Measurements from ENCODE around the gene SH3PXD2B. TPM values are rescaled to one million over a fixed set of nuclear protein-coding genes. Genes with fewer than 3 reads are reported as not detected.
A peak's percentile ranks its signal among the peaks of the same experiment; 100 is the strongest.

Gene SH3PXD2B
- total RNA-seq, 3 donors from 2014 or later, result 35.3 to 118 (median 43.9) TPM

DNA sequence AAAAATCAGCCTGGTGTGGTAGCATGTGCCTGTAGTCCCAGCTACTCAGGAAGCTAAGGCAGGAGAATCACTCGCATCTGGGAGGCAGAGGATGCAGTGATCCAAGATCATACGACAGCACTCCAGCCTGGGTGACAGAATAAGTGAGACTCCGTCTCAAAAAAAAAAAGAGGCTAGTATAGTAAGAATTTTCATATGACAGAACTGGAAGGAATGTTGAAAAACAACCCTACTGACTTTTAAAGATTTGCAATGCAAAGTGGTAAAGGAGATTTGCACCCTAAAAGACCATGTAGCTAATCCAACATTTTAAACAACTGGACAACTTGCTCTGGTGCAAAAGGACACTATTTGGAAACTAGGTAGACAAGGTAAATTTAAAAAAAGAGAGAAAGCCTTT lies 58.1 kb downstream of the SH3PXD2B start:
- Histone ChIP-seq H3K27me3 (no peaks in the 10 kb centered on the region), H3K9me3 (no peaks in the 10 kb centered on the region), H3K36me3 (no peaks in the 10 kb centered on the region), H3K4me3 (no peak overlapping the region), H3K27ac (no peak overlapping the region), H3K4me1 (no peaks in the 10 kb centered on the region)
- TF ChIP-seq CTCF (IDR thresholded peaks at IDR 0.05) (no peak), POLR2A (IDR thresholded peaks at IDR 0.05) (no peak), POLR2AphosphoS5 (IDR thresholded peaks at IDR 0.05) (no peak)
- DNase-seq (ENCODE audit: low spot score in 2 of 2), result no peak
- intact Hi-C loops (cut with DNase I; ENCODE audit: low total_unique reads), result no loop called here

GRCh38 chr5:172395483-172395882 lies 58.8 kb downstream of the SH3PXD2B start:
- no peak for DNase-seq (ENCODE audit: low spot score in 2 of 2)
- Histone ChIP-seq H3K27ac (no peak overlapping the region), H3K9me3 (no peaks in the 10 kb centered on the region), H3K36me3 (no peaks in the 10 kb centered on the region), H3K4me1 (no peaks in the 10 kb centered on the region), H3K4me3 (no peak overlapping the region), H3K27me3 (no peaks in the 10 kb centered on the region)
- no peak for TF ChIP-seq POLR2A (IDR thresholded peaks at IDR 0.05)
- no peak for TF ChIP-seq POLR2AphosphoS5 (IDR thresholded peaks at IDR 0.05)
- no peak for TF ChIP-seq CTCF (IDR thresholded peaks at IDR 0.05)
- intact Hi-C loops (cut with DNase I; ENCODE audit: low total_unique reads), result no loop called here

GRCh38 chr5:172389578-172390112 lies 64.7 kb downstream of the SH3PXD2B start:
- Histone ChIP-seq H3K4me3 (no peak overlapping the region), H3K9me3 (no peaks in the 10 kb centered on the region), H3K27me3 (no peaks in the 10 kb centered on the region), H3K36me3 (no peaks in the 10 kb centered on the region), H3K27ac (no peak overlapping the region), H3K4me1 (no peaks in the 10 kb centered on the region)
- DNase-seq (ENCODE audit: low spot score in 2 of 2), result no peak
- TF ChIP-seq POLR2A (IDR thresholded peaks at IDR 0.05) (no peak), POLR2AphosphoS5 (IDR thresholded peaks at IDR 0.05) (no peak), CTCF (IDR thresholded peaks at IDR 0.05) (no peak)
- intact Hi-C loops (cut with DNase I; ENCODE audit: low total_unique reads), result no loop called here

DNA sequence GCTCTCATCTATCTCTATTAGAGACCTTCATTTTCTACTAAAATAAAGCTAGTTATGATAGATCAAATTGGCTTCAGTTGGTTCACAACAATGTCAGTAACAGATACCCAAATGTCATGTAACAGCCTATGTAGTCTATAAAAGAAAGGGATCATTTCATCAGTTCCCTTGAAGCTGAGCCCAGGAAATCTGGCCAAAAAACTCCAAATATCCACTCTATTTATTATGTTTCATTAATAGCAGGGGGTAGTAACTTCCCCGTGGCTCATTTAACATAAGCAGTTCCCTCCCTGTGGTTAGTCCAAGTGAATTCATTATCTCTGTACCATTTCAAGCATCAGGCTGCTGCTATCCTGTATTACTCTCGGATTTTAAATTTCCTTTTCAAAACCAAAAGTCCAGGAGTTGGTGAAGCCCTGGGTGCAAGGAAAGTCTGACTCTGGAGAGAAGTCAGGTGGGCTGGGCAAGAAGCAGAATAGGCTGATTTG lies 66.0 kb downstream of the SH3PXD2B start:
- DNase-seq (ENCODE audit: low spot score in 2 of 2), result no peak
- Histone ChIP-seq H3K36me3 (no peaks in the 10 kb centered on the region), H3K27me3 (no peaks in the 10 kb centered on the region), H3K4me3 (no peak overlapping the region), H3K4me1 (no peaks in the 10 kb centered on the region), H3K27ac (no peak overlapping the region), H3K9me3 (no peaks in the 10 kb centered on the region)
- TF ChIP-seq POLR2A (IDR thresholded peaks at IDR 0.05), result no peak
- TF ChIP-seq CTCF (IDR thresholded peaks at IDR 0.05), result no peak
- no peak for TF ChIP-seq POLR2AphosphoS5 (IDR thresholded peaks at IDR 0.05)
- intact Hi-C loops (cut with DNase I; ENCODE audit: low total_unique reads), result no loop called here

DNA sequence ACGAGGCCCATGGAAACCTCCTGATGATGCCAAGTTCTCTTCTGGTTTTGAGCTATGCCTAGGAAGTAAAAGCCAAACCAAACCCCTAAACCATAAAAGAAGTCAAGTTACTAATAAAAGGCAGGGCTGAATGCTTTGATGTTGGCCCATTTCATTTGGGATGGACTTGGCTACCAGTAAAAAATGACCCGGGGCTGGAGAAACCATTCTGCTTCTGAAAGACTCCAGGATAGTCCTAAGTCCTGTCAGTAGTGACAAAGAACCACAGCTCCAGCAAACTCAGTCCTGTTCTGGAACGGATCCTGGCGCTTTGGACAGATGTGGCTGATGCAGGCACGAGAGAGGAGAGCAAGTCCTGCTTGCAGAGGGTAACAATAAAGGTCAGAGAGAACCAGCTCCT lies 68.6 kb downstream of the SH3PXD2B start:
- intact Hi-C loops (cut with DNase I; ENCODE audit: low total_unique reads), result no loop called here
- Histone ChIP-seq H3K4me3 (no peak overlapping the region), H3K9me3 (no peaks in the 10 kb centered on the region), H3K4me1 (peaks cover 0 to 5% of the 10 kb centered on the region in 2 donors), H3K36me3 (no peaks in the 10 kb centered on the region), H3K27me3 (no peaks in the 10 kb centered on the region), H3K27ac (peak overlapping the region in 1 of 2 donors; percentile 23)
- no peak for DNase-seq (ENCODE audit: low spot score in 2 of 2)
- no peak for TF ChIP-seq POLR2AphosphoS5 (IDR thresholded peaks at IDR 0.05)
- no peak for TF ChIP-seq POLR2A (IDR thresholded peaks at IDR 0.05)
- no peak for TF ChIP-seq CTCF (IDR thresholded peaks at IDR 0.05)
